GM18873 (cell line): ENCODE data around the gene INCENP.

Experiments
- ATAC-seq: cut with Tn5 transposase; IDR thresholded peaks from one replicate; pipeline ENCODE4 v1.9.1; 2021; ENCODE audit warnings: mild to moderate bottlenecking, moderate library complexity, moderate number of reproducible peaks; ENCODE audit not compliant: unreplicated experiment, low FRiP score

The INCENP gene

GRCh38 chr11:62122076-62122475 lies 1.7 kb upstream of the INCENP start:
- no peak for ATAC-seq

DNA sequence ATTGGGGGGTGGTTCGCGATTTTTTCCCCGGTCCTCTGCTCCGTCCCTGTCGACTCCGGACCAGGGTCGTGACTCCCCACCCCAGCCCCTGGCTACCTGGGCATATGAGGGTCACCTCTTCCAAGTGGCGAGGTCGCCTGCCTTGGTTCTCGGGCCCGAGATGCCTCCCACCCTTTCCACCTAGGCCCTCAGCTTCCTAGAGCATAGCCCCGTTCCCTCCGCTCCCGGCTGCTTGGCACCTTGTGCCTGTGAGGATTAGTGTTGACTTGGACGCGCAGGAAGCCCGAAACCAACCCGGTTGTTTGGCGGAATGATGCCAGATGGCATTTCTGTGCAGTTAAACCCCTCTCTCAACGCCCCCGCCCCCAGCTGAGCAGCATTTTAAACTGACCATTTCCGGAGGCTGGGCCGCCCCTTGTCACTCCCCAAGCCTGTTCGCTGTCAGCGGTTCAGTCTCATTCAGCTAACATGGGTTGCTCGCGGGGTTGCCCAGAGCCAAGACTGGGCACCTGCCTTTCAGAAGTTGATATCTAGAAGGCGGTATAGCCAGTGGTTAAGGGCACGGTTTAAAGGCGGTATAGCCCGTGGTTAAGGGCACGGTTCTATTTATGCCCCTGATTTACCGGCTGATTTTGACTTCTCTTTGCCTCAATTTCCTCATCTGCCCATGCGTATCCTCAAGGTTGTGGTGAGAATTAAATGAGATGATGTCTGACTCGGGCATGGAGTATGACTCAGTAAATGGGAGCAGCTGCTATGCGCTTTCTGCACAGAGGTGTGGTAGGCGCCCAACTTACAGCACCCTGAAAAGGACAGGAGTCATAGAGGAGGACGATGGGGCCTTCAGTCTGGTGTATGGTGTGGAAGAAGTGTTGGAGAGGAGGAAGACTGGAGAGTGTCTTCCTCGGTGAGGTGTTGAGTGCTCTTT lies 639 bp downstream of the INCENP start:
- no peak for ATAC-seq

DNA sequence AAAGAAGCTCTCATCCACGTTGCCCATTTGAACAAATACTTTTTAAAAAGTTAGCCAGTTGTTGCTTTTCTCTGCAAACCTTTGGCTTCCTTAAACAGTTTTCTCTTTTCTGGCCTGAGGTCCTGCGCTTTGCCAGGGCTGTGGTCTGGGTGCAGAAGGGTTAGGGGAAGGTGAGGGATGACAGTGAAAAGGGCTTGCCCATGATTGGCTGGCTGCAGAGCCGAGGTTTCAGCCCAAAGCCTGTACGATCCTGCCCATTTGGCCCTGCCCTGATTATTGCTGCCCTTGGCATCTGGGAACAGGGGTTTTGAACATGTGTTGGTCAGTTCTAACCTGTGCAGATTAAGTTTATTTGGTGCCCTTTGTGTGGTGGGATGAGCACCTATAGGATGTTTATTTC lies 1.5 kb downstream of the INCENP start:
- no peak for ATAC-seq

- ATAC-seq = no peak
Measured at GRCh38 chr11:62125881-62126280, 2.1 kb downstream of the INCENP start.

GRCh38 chr11:62127426-62127825 lies 3.6 kb downstream of the INCENP start:
- no peak for ATAC-seq

- ATAC-seq = no peak
Measured at GRCh38 chr11:62127941-62128770, 4.3 kb downstream of the INCENP start.

DNA sequence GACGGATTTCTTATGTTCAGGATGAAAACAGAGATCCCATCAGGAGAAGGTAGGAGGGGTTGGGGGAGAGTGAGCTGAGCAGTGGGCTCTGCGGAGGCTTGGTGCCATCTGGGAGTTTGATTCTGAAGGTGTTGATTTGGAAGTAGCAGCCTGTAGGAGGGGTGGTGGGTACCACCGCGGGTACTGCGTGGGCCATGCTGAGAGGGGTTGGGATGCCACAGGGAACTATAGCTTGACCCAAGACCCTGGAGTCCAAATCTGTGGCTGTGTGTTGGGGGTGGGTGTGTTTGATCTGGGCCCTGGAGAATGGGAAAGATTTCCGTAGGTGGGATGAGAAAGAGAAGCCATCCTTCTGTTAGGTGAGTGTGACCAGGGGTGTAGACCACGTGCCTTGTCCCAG lies 5.0 kb downstream of the INCENP start:
- ATAC-seq = no peak

- no peak for ATAC-seq
Measured at GRCh38 chr11:62129590-62130282, 5.9 kb downstream of the INCENP start.

- no peak for ATAC-seq
Measured at GRCh38 chr11:62130283-62131169, 6.7 kb downstream of the INCENP start.

DNA sequence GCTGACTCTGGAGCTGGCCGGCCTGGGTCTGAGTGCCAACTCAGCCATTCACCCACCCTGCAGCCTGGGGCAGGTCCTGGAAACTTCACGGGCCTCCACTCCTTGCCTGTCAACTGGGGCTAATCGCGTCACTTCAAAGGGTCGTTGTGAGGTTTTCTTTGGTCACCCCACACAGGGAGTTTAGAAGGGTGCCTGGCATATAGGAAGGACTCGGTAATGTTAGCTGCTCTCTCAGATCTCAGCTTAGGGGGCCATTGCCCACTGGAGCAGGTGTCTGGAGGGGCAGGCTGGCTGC lies 7.3 kb downstream of the INCENP start:
- ATAC-seq = no peak

GRCh38 chr11:62132191-62132590 lies 8.4 kb downstream of the INCENP start:
- no peak for ATAC-seq

- no peak for ATAC-seq
Measured at GRCh38 chr11:62132689-62133293, 9.0 kb downstream of the INCENP start.

- no peak for ATAC-seq
Measured at GRCh38 chr11:62133328-62134065, 9.7 kb downstream of the INCENP start.

DNA sequence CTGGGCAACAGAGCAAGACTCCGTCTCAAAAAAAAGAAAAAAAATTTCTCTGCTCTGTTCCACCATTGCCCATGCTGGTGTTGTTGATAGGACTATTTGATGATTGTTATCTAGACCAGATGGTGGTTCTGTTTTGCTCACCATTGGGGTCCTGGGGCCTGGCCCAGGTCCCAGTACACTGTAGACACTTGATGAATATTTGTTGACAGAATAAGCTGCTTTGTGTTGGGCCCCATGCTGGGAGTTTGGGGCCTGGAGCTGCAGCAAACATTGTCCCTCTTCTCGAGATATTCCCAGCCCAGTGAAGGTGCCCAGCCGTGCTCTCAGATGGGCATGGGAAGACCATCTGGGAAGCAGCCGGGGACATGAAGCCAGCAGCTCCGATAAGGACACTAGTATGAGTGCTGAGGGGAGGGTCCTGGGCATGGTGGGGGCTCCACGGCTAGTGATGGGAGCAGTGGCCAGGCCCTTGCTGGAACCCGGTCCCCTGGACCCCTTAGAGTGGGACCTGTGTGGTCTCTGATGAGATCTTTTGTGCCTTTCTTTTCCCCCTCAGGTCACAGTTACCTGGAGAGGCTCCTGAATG lies 13.6 kb downstream of the INCENP start:
- ATAC-seq = no peak

- no peak for ATAC-seq
Measured at GRCh38 chr11:62137881-62138629, 14.2 kb downstream of the INCENP start.

GRCh38 chr11:62138630-62139425 lies 15.0 kb downstream of the INCENP start:
- ATAC-seq = no peak
